ENCODE results near the gene PLCH2. TPM values are rescaled to one million over a fixed set of nuclear protein-coding genes. Genes with fewer than 3 reads are reported as not detected.

PLCH2 gene
- total and polyA plus RNA-seq, 2 donors (not counting 1 experiment from before 2014, with no cell fraction given): 20.0 to 34.9 TPM

DNA sequence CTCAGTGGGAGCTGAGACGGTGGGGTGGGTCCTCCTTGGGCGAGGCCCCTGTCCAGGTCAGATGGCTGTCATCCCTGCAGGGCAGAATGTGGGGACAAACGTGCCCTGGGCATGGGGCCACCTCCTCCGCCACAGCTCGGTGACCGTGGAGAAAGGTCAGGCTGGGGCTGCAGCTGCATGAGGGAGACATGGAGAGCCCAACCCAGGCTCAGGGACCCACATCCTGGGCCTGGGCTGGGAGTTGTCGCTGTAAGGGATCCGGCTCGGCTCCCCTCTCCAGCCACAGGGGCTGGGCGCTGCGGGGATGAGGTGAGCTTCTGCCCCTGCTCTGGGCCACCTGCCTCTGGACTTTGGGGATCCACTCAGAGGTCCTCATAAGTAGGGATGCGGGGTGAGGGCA, 518 bp upstream of the PLCH2 start:
- Histone ChIP-seq H3K4me1 (ENCODE audit: control insufficient read depth in 2 of 2, insufficient read depth in 2 of 2, low read length in 2 of 2) (peaks cover 8 to 10% of the 10 kb centered on the region in 2 donors), H3K36me3 (replicated peaks in 1 of 2; ENCODE audit: control extremely low read depth in 1 of 2, control insufficient read depth in 1 of 2, extremely low read depth in 1 of 2, insufficient read depth in 2 of 2, low read length in 1 of 2) (no peaks in the 10 kb centered on the region), H3K27ac (ENCODE audit: low read length in 2 of 2) (no peak overlapping the region), H4K20me1 (ENCODE audit: control insufficient read depth, insufficient read depth, low read length, poor library complexity, severe bottlenecking) (no peaks in the 10 kb centered on the region), H2AFZ (ENCODE audit: insufficient read depth, low read depth, low read length, poor library complexity, severe bottlenecking) (no peak overlapping the region), H3K27me3 (replicated peaks in 1 of 4; ENCODE audit: control extremely low read depth in 1 of 4, control insufficient read depth in 3 of 4, insufficient read depth in 4 of 4, low read length in 3 of 4) (no peaks in the 10 kb centered on the region), H3K79me2 (ENCODE audit: control insufficient read depth, insufficient read depth, low read length) (no peaks in the 10 kb centered on the region), H3K9ac (ENCODE audit: low read length) (no peak overlapping the region), H3K9me3 (ENCODE audit: control extremely low read depth in 1 of 3, control insufficient read depth in 2 of 3, insufficient read depth in 1 of 3, low read length in 2 of 3) (no peaks in the 10 kb centered on the region), H3K4me2 (replicated peaks; ENCODE audit: low read depth, low read length, poor library complexity, severe bottlenecking) (no peak overlapping the region), H3K4me3 (ENCODE audit: control extremely low read depth in 1 of 5, extremely low read depth in 1 of 5, insufficient read depth in 1 of 5, low read depth in 2 of 5, low read length in 4 of 5) (no peak overlapping the region)
- ChIA-PET CTCF (no interaction called here), POLR2A (no interaction called here)
- DNase-seq (no peak), ATAC-seq (ENCODE audit: low read depth) (no peak)
- intact Hi-C loops (cut with micrococcal nuclease): no loop called here
- no peaks in the 10 kb centered on the region for H3K9me3 Mint-ChIP-seq (ENCODE audit: insufficient read depth)
- TF ChIP-seq, protein P1, sequence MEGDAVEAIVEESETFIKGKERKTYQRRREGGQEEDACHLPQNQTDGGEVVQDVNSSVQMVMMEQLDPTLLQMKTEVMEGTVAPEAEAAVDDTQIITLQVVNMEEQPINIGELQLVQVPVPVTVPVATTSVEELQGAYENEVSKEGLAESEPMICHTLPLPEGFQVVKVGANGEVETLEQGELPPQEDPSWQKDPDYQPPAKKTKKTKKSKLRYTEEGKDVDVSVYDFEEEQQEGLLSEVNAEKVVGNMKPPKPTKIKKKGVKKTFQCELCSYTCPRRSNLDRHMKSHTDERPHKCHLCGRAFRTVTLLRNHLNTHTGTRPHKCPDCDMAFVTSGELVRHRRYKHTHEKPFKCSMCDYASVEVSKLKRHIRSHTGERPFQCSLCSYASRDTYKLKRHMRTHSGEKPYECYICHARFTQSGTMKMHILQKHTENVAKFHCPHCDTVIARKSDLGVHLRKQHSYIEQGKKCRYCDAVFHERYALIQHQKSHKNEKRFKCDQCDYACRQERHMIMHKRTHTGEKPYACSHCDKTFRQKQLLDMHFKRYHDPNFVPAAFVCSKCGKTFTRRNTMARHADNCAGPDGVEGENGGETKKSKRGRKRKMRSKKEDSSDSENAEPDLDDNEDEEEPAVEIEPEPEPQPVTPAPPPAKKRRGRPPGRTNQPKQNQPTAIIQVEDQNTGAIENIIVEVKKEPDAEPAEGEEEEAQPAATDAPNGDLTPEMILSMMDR (IDR thresholded peaks at IDR 0.05): no peak
- TF ChIP-seq EZH2 (IDR thresholded peaks at IDR 0.05; ENCODE audit: borderline replicate concordance, insufficient read depth, low read depth, low read length, poor library complexity, severe bottlenecking): no peak
- 94% methylated on average over 12 of the region's 12 CpGs for WGBS (ENCODE audit: insufficient coverage)
- H3K4me3 Mint-ChIP-seq: no peak overlapping the region
- H3K27me3 Mint-ChIP-seq: no peaks in the 10 kb centered on the region
- H3K4me1 Mint-ChIP-seq: peaks cover 5% of the 10 kb centered on the region
- no peak overlapping the region for H3K27ac Mint-ChIP-seq

DNA sequence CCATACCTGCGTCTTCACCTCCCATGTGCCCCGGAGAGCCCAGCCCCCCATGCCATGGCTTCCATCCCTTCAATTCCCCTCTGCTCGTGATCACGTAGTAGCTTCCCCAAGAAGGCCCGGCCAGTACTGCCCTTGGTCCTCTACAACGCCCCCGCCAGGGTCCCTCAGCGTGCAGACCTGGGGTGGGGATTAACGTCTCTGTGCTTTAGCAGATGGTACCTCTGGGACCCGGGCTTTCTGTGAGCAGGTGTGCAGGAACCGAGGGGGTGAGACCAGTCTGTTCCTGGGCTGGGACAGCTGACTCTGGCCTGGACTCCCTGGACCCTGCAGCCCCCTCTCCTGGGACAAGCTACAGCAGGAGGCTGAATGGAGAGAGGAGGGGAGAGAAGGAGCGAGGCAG, 1.2 kb downstream of the PLCH2 start:
- H3K4me2 ChIP-seq (replicated peaks; ENCODE audit: low read depth, low read length, poor library complexity, severe bottlenecking): no peak overlapping the region
- TF ChIP-seq EZH2 (IDR thresholded peaks at IDR 0.05; ENCODE audit: borderline replicate concordance, insufficient read depth, low read depth, low read length, poor library complexity, severe bottlenecking): no peak
- TF ChIP-seq, protein P1 (IDR thresholded peaks at IDR 0.05): no peak
- no peak overlapping the region for H2AFZ ChIP-seq (ENCODE audit: insufficient read depth, low read depth, low read length, poor library complexity, severe bottlenecking)
- H4K20me1 ChIP-seq (ENCODE audit: control insufficient read depth, insufficient read depth, low read length, poor library complexity, severe bottlenecking): no peaks in the 10 kb centered on the region
- no peak for DNase-seq
- no peak overlapping the region for H3K4me3 ChIP-seq (ENCODE audit: control extremely low read depth in 1 of 5, extremely low read depth in 1 of 5, insufficient read depth in 1 of 5, low read depth in 2 of 5, low read length in 4 of 5)
- ChIA-PET CTCF (no interaction called here), POLR2A (no interaction called here)
- H3K4me1 ChIP-seq (ENCODE audit: control insufficient read depth in 2 of 2, insufficient read depth in 2 of 2, low read length in 2 of 2): peaks cover 0 to 10% of the 10 kb centered on the region in 2 donors
- no peak overlapping the region for H3K4me3 Mint-ChIP-seq
- no peaks in the 10 kb centered on the region for H3K9me3 ChIP-seq (ENCODE audit: control extremely low read depth in 1 of 3, control insufficient read depth in 2 of 3, insufficient read depth in 1 of 3, low read length in 2 of 3)
- no peaks in the 10 kb centered on the region for H3K36me3 ChIP-seq (replicated peaks in 1 of 2; ENCODE audit: control extremely low read depth in 1 of 2, control insufficient read depth in 1 of 2, extremely low read depth in 1 of 2, insufficient read depth in 2 of 2, low read length in 1 of 2)
- H3K79me2 ChIP-seq (ENCODE audit: control insufficient read depth, insufficient read depth, low read length): no peaks in the 10 kb centered on the region
- ATAC-seq (ENCODE audit: low read depth): no peak
- no peaks in the 10 kb centered on the region for H3K9me3 Mint-ChIP-seq (ENCODE audit: insufficient read depth)
- H3K4me1 Mint-ChIP-seq: peaks cover 6% of the 10 kb centered on the region
- intact Hi-C loops (cut with micrococcal nuclease): no loop called here
- WGBS (ENCODE audit: insufficient coverage): 79% methylated on average over 12 of the region's 12 CpGs
- H3K27me3 Mint-ChIP-seq: no peaks in the 10 kb centered on the region
- H3K27ac Mint-ChIP-seq: no peak overlapping the region
- H3K27ac ChIP-seq (ENCODE audit: low read length in 2 of 2): no peak overlapping the region
- no peaks in the 10 kb centered on the region for H3K27me3 ChIP-seq (replicated peaks in 1 of 4; ENCODE audit: control extremely low read depth in 1 of 4, control insufficient read depth in 3 of 4, insufficient read depth in 4 of 4, low read length in 3 of 4)
- H3K9ac ChIP-seq (ENCODE audit: low read length): no peak overlapping the region

Measured in B cell (primary cell).